Measurements from ENCODE around the gene CCDC136.

Gene CCDC136

DNA sequence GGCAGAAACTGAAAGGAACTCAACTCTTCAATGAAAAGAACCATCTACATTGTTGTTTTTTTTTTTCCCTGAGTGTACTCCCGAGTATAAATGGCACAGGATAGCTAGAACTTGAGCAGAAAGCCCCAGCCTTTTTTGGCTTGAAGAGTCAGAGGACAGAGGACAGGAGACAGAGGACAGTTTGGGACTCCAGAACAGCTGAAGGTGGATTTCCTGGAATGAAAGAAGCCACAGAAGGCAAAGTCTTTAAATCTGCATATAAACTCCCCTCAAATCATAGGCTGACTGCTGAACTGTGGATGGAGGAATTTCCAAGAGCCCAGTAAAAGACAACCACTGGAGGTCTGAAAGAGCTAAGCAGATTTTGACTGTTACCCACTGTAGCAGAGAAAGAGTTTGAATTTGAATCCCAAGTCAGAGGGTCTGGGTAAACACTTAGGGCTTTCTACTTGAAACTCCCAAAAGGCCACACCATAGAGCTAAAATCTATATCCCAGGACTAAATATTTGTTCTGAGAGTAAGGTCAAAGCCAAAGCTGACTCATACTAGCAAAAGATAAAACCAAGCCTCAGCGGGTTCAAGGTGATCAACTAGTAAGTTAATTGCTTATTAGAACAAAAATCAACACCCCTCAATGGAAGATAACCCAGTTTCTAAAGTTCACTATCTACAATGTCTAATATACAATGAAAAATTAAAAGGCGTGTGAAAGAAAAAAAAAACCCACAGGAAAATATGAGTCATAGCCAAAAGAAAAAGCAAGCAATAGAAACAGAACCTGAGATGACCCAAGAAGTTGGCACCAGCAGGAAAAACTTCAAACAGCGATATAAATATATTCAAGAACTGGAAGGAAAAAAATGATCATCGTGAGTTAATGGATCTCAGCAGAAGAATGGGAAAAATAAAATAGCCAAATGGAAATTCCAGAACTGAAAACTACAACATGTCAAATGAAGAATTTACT lies 14.3 kb upstream of the CCDC136 start:
- DNase-seq (ENCODE audit: low read depth in 2 of 2) = no peak

DNA sequence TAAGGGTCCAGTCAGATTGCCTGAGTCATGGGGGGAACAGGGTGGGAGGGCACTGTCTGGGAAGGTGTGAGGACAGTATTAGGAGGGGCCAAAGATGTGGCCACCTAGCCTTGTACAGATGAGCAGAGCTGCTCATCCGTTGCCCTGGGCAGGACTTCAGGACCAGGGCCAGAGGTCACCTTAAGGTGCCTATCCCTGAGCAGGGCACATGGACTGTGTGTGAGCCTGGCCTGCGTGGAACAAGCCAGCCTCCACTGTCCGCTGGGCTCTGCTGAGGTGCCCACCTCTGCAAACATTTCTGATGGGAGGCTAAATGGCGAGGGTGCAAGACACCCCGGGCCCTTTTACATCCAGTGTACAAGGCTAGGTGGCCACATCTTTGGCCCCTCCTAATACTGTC lies 12.8 kb upstream of the CCDC136 start:
- DNase-seq (ENCODE audit: low read depth in 2 of 2) = no peak

DNA sequence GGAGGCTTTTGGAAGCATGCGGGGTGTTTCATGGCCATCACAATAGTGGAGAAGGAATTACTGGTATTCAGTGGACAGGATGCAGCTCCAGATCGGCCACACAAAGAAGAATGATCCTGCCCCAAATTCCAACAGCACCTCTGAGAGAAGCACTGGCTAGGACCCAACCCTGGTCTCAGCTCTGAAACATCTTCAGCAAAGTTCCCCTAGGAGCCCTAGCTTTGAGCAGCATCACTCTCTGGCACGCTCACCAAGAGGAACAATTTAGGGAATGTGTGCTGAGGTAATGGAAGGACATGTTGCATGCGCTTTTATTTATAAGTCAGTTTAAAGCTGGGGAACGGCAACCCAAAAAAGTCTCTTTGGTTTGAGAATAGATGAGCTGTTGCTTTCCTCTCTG lies 10.6 kb upstream of the CCDC136 start:
- DNase-seq (ENCODE audit: low read depth in 2 of 2) = no peak

DNA sequence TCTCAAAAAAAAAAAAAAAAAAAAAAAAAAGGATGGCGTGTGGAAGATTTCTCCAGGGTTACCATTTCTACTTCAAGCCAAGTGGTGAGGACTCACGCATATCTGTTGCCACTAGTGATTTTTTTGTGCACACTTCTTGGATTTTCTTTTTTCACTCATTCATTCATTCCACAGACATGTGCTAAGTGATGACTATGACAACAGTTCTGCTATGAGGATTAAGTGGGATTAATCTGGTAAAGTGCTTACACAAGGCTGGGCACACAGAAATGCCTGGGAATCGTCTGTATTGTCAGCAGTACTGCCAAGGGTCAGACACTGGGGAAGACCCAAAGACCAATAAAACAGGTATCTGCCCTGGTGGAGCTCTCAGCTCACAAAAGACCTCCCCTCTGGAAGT lies 9.9 kb upstream of the CCDC136 start:
- no peak for DNase-seq (ENCODE audit: low read depth in 2 of 2)

DNA sequence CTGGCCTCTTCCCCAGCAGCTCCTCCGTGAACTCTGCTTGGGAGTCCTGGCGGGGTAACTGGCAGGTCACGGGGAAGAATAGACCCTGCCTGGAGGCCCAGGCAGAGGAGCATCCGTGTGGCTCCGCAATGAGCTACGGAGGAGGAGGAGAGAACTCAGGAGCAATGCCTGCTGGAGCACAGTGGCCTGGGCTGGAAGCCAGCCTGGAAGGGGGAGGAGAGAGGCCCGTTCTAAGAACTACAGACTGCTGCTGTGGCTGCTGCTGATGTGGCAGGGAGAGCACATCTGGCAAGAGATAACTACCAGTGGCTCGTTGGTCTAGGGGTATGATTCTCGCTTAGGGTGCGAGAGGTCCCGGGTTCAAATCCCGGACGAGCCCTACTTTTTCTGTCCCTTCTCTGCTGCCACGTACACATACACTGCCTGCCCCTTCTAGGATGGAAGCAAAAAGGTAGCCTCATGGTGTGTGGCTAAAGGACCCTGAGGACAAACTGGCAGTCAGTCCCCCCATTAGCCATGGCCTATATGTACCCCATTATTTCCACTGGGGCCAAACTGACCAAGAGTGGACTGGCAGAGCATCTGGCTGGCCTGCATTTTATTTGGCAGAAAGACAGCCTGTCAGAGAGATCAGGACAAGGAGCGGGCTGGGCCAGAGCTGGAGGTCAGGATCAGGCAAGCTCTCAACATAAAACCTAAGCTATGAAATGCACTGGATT lies 8.5 kb upstream of the CCDC136 start:
- DNase-seq (ENCODE audit: low read depth in 2 of 2) = no peak

DNA sequence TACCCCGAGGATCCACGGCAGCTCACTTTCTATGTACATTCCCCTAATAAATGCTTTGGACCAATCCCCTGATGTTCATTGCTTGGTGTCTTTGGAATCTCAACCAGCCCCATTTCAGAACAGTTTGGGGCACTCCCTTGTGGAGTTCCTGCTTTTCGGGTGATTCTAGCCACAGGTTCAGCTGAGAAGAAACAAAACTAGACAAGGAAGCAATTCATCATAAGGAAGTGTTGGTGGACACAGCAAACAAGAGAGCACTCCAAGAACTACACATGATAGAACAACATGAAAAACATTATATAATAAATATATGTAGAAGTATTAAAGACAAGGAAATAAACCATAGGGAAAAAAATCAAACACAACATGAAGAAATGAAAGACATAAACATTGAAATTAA lies 6.0 kb upstream of the CCDC136 start:
- DNase-seq (ENCODE audit: low read depth in 2 of 2) = no peak

DNA sequence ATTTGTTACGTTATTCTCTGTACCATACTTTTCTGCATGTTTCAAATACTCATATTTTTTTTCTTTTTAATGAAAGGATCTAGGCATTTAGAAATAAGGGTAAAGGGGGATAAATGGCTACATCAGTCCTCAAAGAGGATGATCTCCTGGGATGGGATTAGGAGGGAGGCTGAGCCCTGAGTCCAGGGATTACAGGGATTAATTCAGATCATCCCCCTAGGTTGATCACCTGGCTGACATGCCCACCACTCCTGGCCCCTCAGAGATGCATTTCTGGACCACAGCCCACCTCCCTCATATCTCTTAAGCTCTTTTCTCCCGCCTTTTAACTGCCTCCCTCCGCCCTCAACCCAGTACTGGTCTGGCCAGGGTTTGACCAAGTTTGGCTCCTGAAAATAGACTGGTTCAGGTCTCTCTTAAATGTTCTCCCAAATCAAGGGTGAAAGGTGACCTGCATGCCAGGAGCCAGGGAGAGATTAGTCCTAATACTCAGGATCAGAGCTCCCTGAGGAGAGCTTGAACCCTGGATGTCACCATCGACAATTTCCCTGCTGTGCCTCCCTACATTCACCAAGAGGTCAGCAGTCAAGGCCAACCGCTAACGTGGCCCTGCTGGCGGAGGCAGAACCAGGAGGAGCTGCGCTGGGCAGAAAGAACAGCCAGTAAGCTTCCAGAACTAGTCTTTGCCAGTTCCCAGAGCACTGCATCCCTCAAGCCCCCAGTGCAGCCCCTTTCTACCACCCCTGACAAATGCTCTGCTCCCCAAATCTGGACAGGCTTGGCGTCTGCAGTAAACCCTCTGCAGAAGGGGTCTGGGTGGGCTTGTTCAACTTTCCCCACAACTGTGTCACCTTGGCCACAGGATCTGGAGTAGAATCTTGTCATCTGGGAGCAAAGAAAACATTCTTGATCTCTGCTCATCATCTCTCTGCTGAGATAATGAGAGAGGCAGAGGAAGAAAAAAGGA lies 3.0 kb upstream of the CCDC136 start:
- DNase-seq (ENCODE audit: low read depth in 2 of 2) = no peak

DNA sequence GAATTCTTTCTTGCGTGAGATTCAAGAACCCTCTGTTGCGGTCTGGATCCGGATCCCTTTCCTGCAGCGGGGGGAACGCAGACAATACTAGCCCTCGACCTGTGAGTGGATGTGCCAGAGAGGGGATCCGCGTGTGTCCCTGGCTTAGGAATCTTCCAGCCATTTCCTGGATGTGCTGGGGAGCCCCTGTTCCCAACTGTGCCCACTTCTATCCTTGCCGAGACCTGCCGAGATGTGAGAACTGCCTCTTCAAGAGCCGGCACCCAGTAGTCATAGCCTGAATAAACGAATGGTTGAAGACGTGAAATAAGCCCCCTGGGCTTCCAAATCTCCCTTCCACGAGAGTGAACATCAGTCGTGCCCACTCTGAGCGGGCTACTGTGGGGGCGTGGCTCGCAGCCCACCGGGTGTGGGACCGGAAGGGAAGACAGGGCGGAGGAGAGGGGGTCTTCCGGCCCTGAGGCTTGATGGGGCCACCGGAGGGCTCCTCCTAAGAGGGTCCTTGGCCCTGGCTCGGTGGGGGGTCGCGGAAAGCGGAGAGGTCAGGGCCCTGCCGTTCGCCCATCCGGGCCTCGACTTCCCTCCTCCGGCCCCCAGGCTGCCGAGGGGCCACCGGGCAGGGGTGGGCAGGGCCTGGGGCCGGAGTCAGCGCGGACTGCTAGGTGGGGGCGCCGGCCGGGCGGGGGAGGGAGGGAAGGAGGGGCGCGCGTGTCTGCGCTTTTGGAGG lies 1.3 kb upstream of the CCDC136 start:
- DNase-seq (ENCODE audit: low read depth in 2 of 2) = no peak

DNA sequence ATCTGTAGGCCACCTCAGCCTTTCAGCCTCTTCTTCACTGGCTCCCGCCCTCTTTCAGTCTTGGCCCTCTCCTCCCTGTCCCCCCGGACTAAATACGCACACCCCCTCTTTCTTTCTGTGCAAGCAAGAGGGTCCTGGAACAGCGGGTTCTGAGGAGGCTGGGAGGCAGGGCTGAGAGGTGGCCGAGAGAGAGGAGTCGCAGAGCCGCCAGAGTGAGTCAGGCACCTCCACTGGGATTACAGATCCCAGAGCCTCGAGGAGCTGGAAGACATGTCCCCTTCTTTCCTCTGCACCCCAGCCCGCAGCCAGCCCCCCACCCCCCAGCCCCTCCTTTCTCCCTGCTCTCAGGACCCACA lies 182 bp downstream of the CCDC136 start:
- no peak for DNase-seq (ENCODE audit: low read depth in 2 of 2)

DNA sequence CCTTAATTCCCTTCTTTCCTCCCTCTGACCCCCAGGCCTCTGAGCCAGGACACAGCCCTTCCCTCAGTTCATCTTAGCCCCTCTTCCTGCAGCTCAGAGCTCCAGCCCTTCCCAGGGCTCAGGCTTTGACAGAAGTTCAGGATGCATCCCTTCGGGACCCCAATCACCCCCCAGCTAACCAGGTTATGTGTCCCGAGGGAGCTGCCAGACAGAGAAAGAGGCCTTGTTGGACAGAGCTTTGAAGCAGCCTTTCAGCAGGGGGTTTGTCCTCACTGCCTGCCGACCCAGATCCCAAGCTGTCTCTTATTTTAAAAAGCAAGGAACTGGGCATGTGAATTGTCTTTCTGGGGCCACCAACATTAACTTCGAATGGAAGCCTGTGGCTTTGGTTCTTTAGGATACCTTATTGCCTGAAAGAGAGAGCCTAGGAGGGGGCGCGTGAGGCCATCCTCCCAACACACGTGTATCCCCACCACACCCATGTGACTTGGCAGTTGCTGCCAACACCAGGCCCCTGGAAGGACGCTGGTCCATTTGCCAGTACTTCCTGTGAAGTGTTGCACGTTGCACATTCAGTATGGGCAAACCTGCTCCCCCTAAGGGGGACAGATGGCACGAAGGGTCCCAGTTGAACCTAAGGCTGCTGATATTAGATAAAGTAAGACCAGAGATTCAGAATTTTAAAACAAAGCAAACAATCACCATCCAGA lies 858 bp downstream of the CCDC136 start:
- DNase-seq (ENCODE audit: low read depth in 2 of 2) = no peak

DNA sequence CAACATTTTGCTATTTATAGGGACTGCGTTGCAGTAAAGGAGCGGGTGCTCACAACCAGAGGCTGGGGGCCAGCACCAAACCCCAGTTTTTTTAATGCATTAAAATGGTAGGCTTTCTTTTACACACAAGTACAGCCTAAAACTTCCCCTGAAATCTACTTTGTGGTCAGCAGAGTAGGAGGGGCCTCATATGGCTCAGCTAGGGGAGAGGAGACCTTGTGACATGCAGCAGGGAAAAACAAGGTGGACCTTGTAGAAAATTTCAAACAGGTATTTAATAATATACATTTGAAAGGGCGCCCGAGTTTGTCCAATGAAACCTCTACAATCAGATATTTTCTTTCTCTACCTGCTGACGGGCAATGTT lies 1.4 kb downstream of the CCDC136 start:
- no peak for DNase-seq (ENCODE audit: low read depth in 2 of 2)

DNA sequence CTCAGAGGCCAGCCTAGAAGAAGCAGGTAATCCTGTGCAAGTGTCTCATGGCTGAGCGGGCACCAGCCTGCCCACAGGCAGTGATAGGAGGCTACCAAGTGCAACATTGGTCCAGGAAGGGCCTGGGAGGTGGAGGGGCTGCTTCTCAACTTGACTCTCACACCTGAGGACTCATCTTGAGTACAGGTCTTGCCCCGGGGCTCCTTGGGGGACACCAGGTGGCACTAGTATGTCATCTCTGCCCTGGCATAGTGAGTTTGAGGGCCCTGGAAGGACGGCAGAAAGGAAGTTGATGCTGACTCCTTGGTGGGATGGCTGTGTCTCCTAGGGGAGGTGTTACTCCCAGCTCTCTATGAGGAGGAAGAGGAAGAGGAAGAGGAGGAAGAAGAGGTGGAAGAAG lies 2.3 kb downstream of the CCDC136 start:
- DNase-seq (ENCODE audit: low read depth in 2 of 2) = no peak

DNA sequence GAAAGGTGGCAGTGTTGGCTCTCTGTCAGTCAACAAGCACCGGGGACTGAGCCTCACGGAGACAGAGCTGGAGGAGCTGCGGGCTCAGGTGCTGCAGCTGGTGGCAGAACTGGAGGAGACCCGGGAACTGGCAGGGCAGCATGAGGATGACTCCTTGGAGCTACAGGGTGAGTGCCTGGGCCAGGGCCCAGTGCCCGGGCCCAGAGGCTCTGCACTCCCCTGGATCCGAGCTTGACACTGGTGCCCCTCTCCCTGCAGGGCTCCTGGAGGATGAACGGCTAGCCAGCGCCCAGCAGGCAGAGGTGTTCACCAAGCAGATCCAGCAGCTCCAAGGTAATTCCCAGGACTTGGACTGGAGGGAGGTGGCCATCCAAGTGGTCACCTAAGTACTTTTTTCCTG lies 2.7 kb downstream of the CCDC136 start:
- no peak for DNase-seq (ENCODE audit: low read depth in 2 of 2)

DNA sequence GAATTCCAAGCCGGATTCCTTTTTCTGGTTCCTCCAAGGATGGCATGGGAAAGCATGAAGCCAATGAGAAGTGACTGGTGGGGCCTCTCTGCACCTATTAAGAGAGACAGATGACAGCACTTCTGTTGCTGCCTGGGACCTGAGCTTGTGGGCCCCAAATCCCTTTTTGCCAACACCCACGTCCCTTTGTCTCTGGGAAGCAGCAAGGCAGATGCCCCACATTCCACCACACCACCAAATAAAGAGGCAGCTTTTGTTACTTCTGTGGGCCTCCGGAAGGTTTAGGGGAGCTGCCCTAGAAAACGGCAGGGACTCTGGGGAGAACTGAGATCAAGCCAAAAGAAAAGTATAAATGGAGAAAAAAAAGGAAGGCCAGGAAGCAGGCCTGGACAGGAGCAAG lies 3.4 kb downstream of the CCDC136 start:
- no peak for DNase-seq (ENCODE audit: low read depth in 2 of 2)

DNA sequence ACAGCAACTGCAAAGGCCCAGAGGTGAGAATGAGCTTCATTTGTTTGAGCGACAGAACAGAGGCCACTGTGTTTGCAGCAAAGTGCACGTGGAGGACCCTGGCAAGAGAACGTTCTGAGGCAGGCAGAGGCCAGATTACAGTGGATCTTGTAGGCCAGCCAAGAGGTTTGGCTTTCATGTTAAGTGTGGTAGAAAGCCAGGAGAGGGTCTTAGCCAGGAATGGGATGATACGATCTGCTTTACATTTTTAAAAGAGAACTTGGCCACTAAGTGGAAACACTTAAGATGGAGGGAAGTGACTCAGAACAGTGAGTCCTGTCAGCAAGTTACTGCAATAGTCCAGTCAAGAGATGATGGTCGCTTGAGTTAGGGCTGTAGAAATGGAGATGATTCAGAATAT lies 4.6 kb downstream of the CCDC136 start:
- DNase-seq (ENCODE audit: low read depth in 2 of 2) = no peak

DNA sequence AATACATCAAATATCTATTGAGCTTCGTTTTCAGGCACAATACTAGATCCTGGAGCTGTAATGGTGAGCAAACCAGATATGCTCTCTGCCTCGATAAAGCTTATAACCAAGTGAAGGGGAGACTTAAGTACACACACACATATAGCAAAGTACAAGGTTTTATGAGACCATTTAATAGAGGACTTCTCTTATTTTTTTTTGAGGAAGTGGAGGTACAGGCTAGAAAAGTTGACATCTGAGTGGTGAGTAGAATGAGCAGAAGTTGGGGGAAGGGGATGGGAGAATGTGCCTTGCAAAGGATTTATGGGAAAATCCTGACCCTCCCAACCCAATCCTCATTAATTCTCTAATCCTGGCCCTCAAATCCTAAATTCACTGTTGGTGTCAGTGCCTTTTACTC lies 7.7 kb downstream of the CCDC136 start:
- DNase-seq (ENCODE audit: low read depth in 2 of 2) = no peak

DNA sequence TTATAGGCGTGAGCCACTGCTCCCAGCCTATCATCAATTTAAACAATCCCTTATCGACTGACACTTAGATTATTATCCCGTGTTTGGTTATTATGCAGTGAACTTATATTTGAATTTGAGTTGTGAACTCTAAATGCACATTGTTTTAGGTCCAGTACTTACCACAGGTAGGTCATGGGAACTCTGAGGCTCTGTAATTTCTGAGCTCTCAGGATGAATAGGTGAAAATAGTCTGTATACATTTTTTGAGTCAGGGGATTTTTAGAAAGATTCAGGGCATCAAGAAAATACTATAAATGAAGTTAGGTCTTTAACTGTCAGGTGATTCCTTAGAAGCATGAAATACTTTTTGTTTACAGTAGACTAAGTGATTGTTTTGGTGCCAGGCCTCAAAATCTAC lies 8.8 kb downstream of the CCDC136 start:
- no peak for DNase-seq (ENCODE audit: low read depth in 2 of 2)

DNA sequence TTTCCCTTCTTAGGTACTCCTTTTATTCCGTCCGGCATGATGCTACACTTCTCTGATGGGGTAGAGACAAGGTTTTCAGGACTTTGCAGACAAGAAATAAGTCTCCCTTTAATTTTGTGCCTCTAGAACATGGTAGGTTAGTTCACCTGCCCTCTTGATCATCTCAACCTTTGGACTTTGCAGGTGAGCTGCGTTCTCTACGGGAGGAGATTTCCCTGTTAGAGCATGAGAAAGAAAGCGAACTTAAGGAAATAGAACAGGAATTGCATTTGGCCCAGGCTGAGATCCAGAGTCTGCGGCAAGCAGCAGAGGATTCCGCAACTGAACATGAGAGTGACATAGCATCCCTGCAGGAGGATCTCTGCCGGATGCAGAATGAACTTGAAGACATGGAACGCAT lies 9.2 kb downstream of the CCDC136 start:
- DNase-seq (ENCODE audit: low read depth in 2 of 2) = no peak

DNA sequence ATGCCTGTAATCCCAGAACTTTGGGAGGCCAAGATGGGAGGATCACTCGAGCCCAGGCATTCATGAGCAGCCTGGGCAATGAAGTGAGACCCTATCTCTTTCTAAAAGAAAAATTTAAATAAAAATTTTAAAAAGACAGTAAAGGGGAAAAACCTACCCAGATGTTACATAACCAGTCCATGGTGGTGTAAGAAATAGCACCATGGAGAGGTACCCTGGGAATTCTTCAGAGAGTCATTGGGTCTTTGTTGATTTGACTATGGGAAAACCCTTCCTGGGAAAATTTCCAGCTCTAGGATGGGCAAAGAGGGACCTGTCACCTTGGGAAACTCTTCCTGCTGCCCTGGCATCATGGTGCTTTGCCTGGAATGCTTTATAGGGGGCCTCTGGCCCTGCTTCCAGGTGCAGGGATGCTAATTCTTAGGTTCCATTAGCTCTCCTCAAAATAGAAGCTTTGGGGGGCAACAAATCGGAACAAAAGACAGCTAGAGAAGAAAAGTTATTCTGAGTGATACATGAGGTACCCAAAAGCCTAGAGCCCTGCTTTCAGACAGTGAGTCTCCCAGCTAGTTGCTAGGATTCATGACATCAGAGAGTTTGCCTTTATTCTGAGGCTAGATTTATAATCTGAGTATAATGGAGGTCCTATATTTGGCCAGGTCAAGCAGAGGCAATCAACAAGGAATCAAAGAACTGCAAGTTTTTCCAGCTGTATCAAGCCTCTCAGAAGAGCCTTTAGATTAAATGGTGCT lies 10.1 kb downstream of the CCDC136 start:
- DNase-seq (ENCODE audit: low read depth in 2 of 2) = no peak

DNA sequence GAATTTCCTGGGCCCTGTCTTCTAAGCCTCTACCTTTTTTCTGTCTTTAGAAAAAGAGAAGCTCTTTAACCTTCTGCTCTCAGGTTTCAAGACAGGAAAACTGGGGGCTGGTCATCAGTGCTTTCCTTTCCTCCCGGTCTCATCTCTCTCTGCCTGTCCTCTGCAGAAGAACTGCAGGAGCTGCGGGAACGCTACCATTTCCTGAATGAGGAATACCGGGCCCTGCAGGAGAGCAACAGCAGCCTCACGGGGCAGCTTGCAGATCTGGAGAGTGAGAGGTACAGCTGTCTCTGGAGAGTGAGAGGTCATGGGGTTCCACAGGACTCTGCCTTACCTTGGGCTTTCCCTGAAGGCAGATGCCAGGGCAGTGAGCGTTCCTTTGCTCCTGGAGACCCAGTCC lies 12.7 kb downstream of the CCDC136 start:
- DNase-seq (ENCODE audit: low read depth in 2 of 2) = no peak
